Spleen (tissue), 7 donors: Measurements from ENCODE around the gene SERPINA4.

Source experiments
- CTCF ChIP-seq, 11 experiments: fragments of 200-600 bp in 7 of 11; fragments of 450-650 bp in 4 of 11; sonication (generic) in 4 of 11; IDR thresholded peaks in 8 of 11; conservative IDR thresholded peaks in 3 of 11; 1 replicate in 7 of 11; 2 replicates in 4 of 11; pipeline versions ENCODE4 v1.4.0 to v1.8.0; 2016 to 2021; ENCODE audit warnings: antibody characterized with exemption in 11 of 11, inconsistent platforms in 4 of 11, mild to moderate bottlenecking in 1 of 11
- POLR2A ChIP-seq, 3 donors: fragments of 450-650 bp; IDR thresholded peaks; one replicate each; pipeline ENCODE4 v1.5.1; 2017; ENCODE audit warnings: antibody characterized with exemption in 3 of 3, mild to moderate bottlenecking in 1 of 3
- donor health status: DM: no; HTN: no; CAD: no; lungs with moderate emphysema.
- donor health status: DM: no; HTN: no; CAD: no.
- donor health status: DM: no; HTN: no; CAD: no.

- TF ChIP-seq CTCF (IDR thresholded peaks at IDR 0.05 in 8 of 11, conservative IDR thresholded peaks at IDR 0.05 in 3 of 11) (no peak), POLR2A (IDR thresholded peaks at IDR 0.05) (no peak)
Measured at GRCh38 chr14:94539181-94539580, 22.1 kb upstream of the SERPINA4 start.
